Smooth muscle cell (in vitro differentiated cells): ENCODE measurements around the gene RPS5. TPM values are rescaled to one million over a fixed set of nuclear protein-coding genes. Genes with fewer than 3 reads are reported as not detected.

Experiments
- DNase-seq: peaks from one replicate; lab custom pipeline; 2025; ENCODE audit not compliant: unreplicated experiment; lab: John Stamatoyannopoulos, UW
- H2AFZ ChIP-seq: fragments of 200-600 bp; sonication (generic); 2 replicates; pipeline ENCODE4 v1.6.0; 2016; ENCODE audit warnings: antibody characterized with exemption, low read depth, mild to moderate bottlenecking
- H3F3A ChIP-seq: fragments of 200-600 bp; sonication (generic); 2 replicates; pipeline ENCODE4 v1.6.0; 2017; ENCODE audit warnings: antibody characterized with exemption, low read depth
- H3K27ac ChIP-seq: fragments of 200-600 bp; sonication (generic); 2 replicates; pipeline ENCODE4 v1.5.1; 2016; ENCODE audit warnings: low read depth, mild to moderate bottlenecking
- H3K27me3 ChIP-seq: fragments of 200-600 bp; sonication (generic); 2 replicates; pipeline ENCODE4 v1.6.1; 2016; ENCODE audit warnings: low read depth, mild to moderate bottlenecking
- H3K36me3 ChIP-seq: fragments of 200-600 bp; sonication (generic); 2 replicates; pipeline ENCODE4 v1.5.1; 2016; ENCODE audit warnings: low read depth
- H3K4me1 ChIP-seq: fragments of 200-600 bp; sonication (generic); 2 replicates; pipeline ENCODE4 v1.5.1; 2016; ENCODE audit warnings: low read depth
- H3K4me2 ChIP-seq: fragments of 200-600 bp; sonication (generic); 2 replicates; pipeline ENCODE4 v1.6.0; 2016; ENCODE audit warnings: mild to moderate bottlenecking
- H3K4me3 ChIP-seq: fragments of 200-600 bp; sonication (generic); 2 replicates; pipeline ENCODE4 v1.5.1; 2016; ENCODE audit warnings: mild to moderate bottlenecking
- H3K79me2 ChIP-seq: fragments of 200-600 bp; sonication (generic); 2 replicates; pipeline ENCODE4 v1.6.0; 2016; ENCODE audit warnings: low read depth, mild to moderate bottlenecking
- H3K9ac ChIP-seq: fragments of 200-600 bp; sonication (generic); 2 replicates; pipeline ENCODE4 v1.6.0; 2016; ENCODE audit warnings: low read depth
- H3K9me3 ChIP-seq: fragments of 200-600 bp; sonication (generic); replicated peaks from 2 replicates; pipeline ENCODE4 v1.5.1; 2016; ENCODE audit warnings: low read depth
- H4K20me1 ChIP-seq: fragments of 200-600 bp; sonication (generic); 2 replicates; pipeline ENCODE4 v1.6.0; 2016; ENCODE audit warnings: low read depth
- WGBS: methylation state at CpG from one replicate; pipeline ENCODE4 v1.1.7; 2016; ENCODE audit warnings: low lambda C conversion rate; 5-methylcytosine and 5-hydroxymethylcytosine counted together
- polyA plus RNA-seq: library from polyadenylated mRNA; unstranded; fragments of >200 nt; fragmentation: Nextera tagmentation; extraction: Ambion mirVana; gene quantifications from 2 replicates; pipeline ENCODE4 v1.2.1, GENCODE V29; 2016
- total RNA-seq: library from RNA; depleted of rRNA; stranded (reverse); fragments of >200 nt; gene quantifications from 2 replicates; pipeline ENCODE4 v1.2.3, GENCODE V29; 2014
- TF ChIP-seq, protein P1 (sequence below): fragments of 200-600 bp; sonication (generic); IDR thresholded peaks from 2 replicates; pipeline ENCODE4 v1.5.1; 2017; ENCODE audit warnings: borderline replicate concordance, mild to moderate bottlenecking, antibody characterized with exemption; ENCODE audit not compliant: insufficient read depth, poor library complexity, severe bottlenecking

RPS5 gene
- total and polyA plus RNA-seq, 2 experiments from 2014 or later: 684 to 1,773 TPM

DNA sequence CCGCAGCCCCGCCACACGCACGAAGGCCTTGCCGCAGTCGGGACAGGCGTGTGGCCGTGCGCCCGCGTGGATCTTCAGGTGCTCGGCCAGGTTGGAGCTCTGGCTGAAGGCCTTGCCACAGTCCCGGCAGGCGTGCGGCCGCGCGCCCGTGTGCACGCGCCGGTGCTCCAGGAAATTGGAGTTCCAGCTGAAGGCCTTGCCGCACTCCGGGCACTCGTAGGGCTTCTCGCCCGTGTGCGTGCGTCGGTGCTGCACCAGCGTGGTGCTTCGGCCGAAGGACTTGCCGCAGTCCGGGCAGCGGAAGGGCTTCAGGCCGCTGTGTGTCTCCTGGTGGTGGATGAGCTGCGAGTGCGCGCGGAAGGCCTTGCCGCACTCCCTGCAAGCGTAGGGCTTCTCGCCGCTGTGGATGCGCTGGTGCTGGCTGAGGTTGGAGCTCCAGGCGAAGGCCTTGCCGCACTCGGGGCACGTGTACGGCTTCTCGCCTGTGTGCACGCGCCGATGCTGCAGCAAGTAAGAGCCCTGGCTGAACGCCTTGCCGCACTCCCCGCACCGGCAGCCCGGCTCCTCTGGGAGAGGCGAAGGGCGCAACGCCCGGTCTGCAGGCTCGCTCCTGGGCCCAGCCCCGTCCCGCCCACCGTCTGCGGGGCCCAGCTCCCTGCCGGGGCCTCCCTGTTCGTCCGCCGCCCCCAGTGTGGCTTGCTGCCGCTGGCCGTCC lies 30.1 kb upstream of the RPS5 start:
- no peak for DNase-seq
- Histone ChIP-seq H3K9me3 (no peaks in the 10 kb centered on the region), H3K27me3 (no peaks in the 10 kb centered on the region), H3K4me2 (no peak overlapping the region), H3K79me2 (no peaks in the 10 kb centered on the region), H3F3A (no peaks in the 10 kb centered on the region), H3K4me1 (peaks cover 7% of the 10 kb centered on the region), H3K9ac (no peak overlapping the region), H3K4me3 (no peak overlapping the region), H2AFZ (no peak overlapping the region), H4K20me1 (no peaks in the 10 kb centered on the region), H3K36me3 (no peaks in the 10 kb centered on the region), H3K27ac (no peak overlapping the region)
- WGBS: 98% methylated on average over 64 of the region's 75 CpGs
- TF ChIP-seq, protein P1, sequence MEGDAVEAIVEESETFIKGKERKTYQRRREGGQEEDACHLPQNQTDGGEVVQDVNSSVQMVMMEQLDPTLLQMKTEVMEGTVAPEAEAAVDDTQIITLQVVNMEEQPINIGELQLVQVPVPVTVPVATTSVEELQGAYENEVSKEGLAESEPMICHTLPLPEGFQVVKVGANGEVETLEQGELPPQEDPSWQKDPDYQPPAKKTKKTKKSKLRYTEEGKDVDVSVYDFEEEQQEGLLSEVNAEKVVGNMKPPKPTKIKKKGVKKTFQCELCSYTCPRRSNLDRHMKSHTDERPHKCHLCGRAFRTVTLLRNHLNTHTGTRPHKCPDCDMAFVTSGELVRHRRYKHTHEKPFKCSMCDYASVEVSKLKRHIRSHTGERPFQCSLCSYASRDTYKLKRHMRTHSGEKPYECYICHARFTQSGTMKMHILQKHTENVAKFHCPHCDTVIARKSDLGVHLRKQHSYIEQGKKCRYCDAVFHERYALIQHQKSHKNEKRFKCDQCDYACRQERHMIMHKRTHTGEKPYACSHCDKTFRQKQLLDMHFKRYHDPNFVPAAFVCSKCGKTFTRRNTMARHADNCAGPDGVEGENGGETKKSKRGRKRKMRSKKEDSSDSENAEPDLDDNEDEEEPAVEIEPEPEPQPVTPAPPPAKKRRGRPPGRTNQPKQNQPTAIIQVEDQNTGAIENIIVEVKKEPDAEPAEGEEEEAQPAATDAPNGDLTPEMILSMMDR: no peak

DNA sequence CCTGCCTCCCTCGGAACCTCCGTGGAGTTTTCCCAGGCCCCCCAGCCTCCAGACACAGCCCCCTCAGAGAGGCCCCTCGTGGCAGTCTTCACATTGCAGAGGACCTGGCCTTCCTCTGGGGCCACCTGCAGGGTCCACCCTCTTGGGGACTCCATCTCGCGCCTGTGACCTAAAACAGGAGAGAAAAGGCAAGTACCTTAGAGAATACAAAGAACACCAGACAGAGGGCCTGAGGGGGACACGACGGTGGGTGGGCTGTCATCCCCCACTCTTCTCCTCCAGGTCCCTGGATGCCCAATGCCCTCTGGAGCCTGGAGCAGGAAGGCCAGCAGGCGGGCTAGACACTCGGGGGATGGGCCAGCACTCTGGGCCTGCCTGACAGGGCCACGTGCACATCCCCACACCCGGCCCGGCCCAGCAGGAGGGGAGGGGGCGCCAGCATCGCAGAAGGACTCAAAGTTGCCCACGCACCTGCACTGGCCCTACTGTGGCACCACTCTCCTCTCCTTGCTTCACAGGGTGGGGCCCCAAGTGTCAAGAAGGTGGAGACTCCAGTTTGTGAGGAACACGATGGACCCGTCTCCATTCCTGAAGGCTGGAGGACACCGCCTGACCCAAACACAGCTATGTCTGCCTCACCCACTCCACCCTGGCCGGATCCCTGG lies 29.5 kb upstream of the RPS5 start:
- no peaks in the 10 kb centered on the region for H4K20me1 ChIP-seq
- no peaks in the 10 kb centered on the region for H3K36me3 ChIP-seq
- H3K9ac ChIP-seq: no peak overlapping the region
- no peaks in the 10 kb centered on the region for H3F3A ChIP-seq
- no peaks in the 10 kb centered on the region for H3K79me2 ChIP-seq
- DNase-seq: no peak
- H3K4me2 ChIP-seq: no peak overlapping the region
- TF ChIP-seq, protein P1: no peak
- no peak overlapping the region for H3K27ac ChIP-seq
- no peaks in the 10 kb centered on the region for H3K9me3 ChIP-seq
- WGBS: 83% methylated on average over 19 of the region's 19 CpGs
- no peaks in the 10 kb centered on the region for H3K27me3 ChIP-seq
- H2AFZ ChIP-seq: no peak overlapping the region
- H3K4me1 ChIP-seq: peaks cover 7% of the 10 kb centered on the region
- no peak overlapping the region for H3K4me3 ChIP-seq

DNA sequence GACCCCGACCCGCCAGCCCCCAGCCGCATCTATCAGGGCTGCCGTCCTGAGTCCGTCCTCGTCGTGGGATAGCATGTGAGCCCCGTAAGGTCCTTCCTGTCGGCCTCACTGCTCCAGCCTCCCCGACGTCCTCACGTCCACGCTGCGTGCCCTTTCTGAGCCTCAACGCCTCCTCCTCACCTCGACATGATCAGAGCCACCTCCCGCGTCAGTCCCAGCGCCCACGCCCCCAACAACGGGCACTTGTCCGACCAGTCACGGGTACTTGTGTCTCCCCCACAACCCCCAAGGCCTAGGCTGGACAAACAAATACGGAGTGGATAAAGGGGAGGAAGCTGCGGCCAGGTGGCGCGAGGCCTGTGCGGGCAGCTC lies 25.2 kb upstream of the RPS5 start:
- Histone ChIP-seq H3K9me3 (no peaks in the 10 kb centered on the region), H3F3A (no peaks in the 10 kb centered on the region), H3K4me2 (peak overlapping the region; percentile 83), H4K20me1 (no peaks in the 10 kb centered on the region), H2AFZ (peak overlapping the region; percentile 64), H3K27ac (peak overlapping the region; percentile 82), H3K36me3 (no peaks in the 10 kb centered on the region), H3K4me3 (peak overlapping the region; percentile 65), H3K9ac (peak overlapping the region; percentile 74), H3K27me3 (no peaks in the 10 kb centered on the region), H3K79me2 (no peaks in the 10 kb centered on the region), H3K4me1 (peaks cover 7% of the 10 kb centered on the region)
- WGBS: 4% methylated on average over 28 of the region's 28 CpGs
- peak; percentile 57 for DNase-seq
- TF ChIP-seq, protein P1: no peak
